Measurements from ENCODE around the gene DHX34.
"Not testable (repeated sequence)": the region's sequence is repeated elsewhere in the genome, so short reads cannot be mapped to it uniquely, and the experiment has no call there.

The DHX34 gene

DNA sequence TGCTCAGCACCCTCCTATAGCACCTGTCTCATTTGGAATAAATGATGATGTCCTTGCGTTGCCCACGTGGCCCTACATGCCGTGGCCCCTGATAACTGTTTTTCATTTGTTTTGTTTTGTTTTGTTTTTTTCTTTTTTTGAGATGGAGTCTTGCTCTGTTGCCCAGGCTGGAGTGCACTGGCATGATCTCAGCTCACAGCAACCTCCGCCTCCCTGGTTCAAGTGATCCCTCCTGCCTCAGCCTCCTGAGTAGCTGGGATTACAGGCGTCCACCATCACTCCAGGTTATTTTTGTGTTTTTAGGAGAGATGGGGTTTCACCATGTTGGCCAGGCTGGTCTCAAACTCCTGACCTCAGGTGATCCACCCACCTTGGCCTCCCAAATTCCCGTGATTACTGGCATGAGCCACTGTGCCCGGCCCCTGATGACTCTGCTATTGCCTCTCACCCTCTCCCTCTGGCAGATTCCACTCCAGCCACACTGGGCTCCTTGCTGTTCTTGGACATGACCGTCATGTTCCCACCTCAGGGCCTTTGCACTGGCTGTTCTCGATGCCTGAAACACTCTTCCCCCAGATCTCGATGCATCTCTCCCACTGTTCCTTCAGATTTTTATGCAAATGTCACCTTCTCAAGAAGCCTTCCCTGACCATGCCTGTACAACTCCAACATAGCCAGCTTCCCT lies 9.8 kb upstream of the DHX34 start:
- in situ Hi-C loops (cut with MboI; ENCODE audit: low sequenced_read_pairs, unreplicated experiment), result no loop called here
- TF ChIP-seq, protein P1, sequence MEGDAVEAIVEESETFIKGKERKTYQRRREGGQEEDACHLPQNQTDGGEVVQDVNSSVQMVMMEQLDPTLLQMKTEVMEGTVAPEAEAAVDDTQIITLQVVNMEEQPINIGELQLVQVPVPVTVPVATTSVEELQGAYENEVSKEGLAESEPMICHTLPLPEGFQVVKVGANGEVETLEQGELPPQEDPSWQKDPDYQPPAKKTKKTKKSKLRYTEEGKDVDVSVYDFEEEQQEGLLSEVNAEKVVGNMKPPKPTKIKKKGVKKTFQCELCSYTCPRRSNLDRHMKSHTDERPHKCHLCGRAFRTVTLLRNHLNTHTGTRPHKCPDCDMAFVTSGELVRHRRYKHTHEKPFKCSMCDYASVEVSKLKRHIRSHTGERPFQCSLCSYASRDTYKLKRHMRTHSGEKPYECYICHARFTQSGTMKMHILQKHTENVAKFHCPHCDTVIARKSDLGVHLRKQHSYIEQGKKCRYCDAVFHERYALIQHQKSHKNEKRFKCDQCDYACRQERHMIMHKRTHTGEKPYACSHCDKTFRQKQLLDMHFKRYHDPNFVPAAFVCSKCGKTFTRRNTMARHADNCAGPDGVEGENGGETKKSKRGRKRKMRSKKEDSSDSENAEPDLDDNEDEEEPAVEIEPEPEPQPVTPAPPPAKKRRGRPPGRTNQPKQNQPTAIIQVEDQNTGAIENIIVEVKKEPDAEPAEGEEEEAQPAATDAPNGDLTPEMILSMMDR (IDR thresholded peaks at IDR 0.05; ENCODE audit: borderline replicate concordance, control extremely low read depth, extremely low read depth, insufficient read depth, missing control alignments), result no peak

DNA sequence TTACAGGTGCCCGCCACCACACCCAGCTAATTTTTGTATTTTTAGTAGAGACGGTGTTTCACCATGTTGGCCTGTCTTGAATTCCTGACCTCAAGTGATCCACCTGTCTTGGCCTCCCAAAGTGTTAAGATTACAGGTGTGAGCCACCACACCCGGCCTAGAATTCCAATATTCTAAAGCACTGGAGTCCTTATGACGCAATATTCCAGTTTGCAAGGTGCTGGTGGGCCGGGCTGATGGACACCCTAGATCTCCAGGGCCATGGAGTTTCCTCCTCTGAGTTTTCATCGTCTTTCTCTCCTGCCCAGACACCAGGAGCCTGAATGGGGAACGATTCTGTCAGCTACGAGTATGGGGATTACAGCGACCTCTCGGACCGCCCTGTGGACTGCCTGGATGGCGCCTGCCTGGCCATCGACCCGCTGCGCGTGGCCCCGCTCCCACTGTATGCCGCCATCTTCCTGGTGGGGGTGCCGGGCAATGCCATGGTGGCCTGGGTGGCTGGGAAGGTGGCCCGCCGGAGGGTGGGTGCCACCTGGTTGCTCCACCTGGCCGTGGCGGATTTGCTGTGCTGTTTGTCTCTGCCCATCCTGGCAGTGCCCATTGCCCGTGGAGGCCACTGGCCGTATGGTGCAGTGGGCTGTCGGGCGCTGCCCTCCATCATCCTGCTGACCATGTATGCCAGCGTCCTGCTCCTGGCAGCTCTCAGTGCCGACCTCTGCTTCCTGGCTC lies 8.5 kb upstream of the DHX34 start:
- TF ChIP-seq, protein P1 (IDR thresholded peaks at IDR 0.05; ENCODE audit: borderline replicate concordance, control extremely low read depth, extremely low read depth, insufficient read depth, missing control alignments), result no peak
- in situ Hi-C loops (cut with MboI; ENCODE audit: low sequenced_read_pairs, unreplicated experiment), result no loop called here
- no peak for DNase-seq (ENCODE audit: low spot score)

More for the DNA sequence above, 9.8 kb upstream of the DHX34 start:
- no peak for DNase-seq (ENCODE audit: low spot score)

DNA sequence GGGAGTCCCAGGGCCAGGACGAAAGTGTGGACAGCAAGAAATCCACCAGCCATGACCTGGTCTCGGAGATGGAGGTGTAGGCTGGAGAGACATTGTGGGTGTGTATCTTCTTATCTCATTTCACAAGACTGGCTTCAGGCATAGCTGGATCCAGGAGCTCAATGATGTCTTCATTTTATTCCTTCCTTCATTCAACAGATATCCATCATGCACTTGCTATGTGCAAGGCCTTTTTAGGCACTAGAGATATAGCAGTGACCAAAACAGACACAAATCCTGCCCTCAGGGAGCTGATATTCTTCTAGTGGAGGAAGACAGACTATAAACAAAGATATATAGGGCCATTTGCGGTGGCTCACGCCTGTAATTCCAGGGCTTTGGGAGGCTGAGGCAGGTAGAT lies 7.4 kb upstream of the DHX34 start:
- TF ChIP-seq, protein P1 (IDR thresholded peaks at IDR 0.05; ENCODE audit: borderline replicate concordance, control extremely low read depth, extremely low read depth, insufficient read depth, missing control alignments), result no peak
- in situ Hi-C loops (cut with MboI; ENCODE audit: low sequenced_read_pairs, unreplicated experiment), result no loop called here
- DNase-seq (ENCODE audit: low spot score), result no peak

DNA sequence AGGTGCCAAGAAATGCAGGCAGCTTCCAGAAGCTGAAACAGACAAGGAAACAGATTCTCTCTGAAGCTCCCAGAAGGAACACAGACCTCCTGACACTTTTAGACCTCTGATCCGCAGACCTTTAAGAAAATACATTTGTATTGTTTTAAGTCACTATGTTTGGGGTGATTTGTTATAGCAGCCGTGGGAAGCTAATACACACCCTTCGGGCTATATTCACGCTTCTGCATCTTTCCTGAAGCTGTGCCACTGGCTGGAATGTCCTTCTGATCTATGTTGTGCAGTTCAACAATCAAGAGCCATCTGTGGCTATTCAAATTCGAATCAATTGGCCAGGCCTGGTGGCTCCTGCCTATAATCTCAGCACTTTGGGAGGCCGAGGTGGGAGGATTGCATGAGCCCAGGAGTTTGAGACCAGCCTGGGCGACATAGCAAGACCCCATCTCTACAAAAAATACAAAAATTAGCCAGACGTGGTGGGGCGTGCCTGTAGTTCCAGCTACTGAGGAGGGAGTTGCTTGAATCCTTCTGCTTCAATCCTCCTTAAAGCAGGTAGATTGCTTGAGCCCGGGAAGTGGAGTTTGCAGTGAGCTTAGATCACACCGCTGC lies 5.8 kb upstream of the DHX34 start:
- DNase-seq (ENCODE audit: low spot score), result no peak
- in situ Hi-C loops (cut with MboI; ENCODE audit: low sequenced_read_pairs, unreplicated experiment), result no loop called here
- TF ChIP-seq, protein P1 (IDR thresholded peaks at IDR 0.05; ENCODE audit: borderline replicate concordance, control extremely low read depth, extremely low read depth, insufficient read depth, missing control alignments), result no peak

DNA sequence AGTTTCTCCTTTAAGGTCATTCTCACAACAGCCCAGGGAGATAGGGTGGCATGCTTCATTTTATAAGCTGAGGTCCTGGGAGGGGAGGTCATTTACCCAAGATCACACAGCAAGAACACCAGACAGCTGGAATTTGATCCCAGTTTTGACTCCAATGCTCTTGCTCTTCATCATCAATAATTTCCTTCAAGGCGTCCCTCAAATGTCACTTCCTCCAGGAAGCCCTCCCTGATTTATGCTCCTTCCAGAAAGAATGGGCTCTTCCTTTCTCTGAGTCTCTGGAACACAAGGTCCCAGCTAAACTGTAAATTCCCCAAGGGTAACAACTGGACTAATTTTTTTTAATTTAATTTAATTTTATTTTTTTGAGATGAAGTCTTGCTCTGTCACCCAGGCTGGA lies 4.7 kb upstream of the DHX34 start:
- in situ Hi-C loops (cut with MboI; ENCODE audit: low sequenced_read_pairs, unreplicated experiment), result no loop called here
- no peak for DNase-seq (ENCODE audit: low spot score)
- TF ChIP-seq, protein P1 (IDR thresholded peaks at IDR 0.05; ENCODE audit: borderline replicate concordance, control extremely low read depth, extremely low read depth, insufficient read depth, missing control alignments), result no peak

DNA sequence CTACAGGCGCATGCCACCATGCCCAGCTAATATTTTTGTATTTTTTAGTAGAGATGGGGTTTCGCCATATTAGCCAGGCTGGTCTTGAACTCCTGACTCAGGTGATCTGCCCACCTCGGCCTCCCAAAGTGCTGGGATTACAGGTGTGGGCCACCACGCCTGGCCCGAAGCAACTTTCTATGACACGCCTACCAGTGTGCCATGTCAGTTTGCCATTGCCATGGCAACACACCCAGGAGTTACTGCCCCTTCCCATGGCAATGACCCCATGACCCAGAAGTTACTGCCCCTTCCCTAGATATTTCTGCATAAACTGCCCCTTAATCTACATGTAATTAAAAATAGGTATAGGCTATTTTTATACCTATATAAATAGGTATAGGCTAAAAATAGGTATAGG lies 3.1 kb upstream of the DHX34 start:
- in situ Hi-C loops (cut with MboI; ENCODE audit: low sequenced_read_pairs, unreplicated experiment); DNase-seq (ENCODE audit: low spot score): not testable (repeated sequence)

DNA sequence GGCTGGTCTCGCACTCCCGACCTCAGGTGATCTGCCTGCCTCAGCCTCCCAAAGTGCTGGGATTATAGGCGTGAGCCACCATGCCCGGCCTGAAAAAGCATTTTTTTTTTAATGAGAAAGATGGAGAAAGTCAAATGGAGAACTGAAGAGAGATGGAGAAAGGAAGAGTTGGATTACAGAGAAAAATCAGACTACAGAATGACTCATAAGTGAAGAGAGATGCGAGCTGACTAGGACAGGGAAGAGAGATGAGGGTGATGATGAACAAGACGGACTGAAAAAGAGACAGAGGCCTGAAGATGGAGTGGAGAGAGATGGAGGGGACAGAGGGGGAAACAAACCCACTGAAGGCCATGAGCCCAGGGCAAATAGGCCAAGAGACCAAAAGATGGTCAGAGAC lies 1.5 kb downstream of the DHX34 start:
- TF ChIP-seq, protein P1 (IDR thresholded peaks at IDR 0.05; ENCODE audit: borderline replicate concordance, control extremely low read depth, extremely low read depth, insufficient read depth, missing control alignments), result no peak
- no peak for DNase-seq (ENCODE audit: low spot score)
- in situ Hi-C loops (cut with MboI; ENCODE audit: low sequenced_read_pairs, unreplicated experiment), result no loop called here
